WTC11 (cell line): ENCODE measurements around the gene TMEM186. TPM values are rescaled to one million over a fixed set of nuclear protein-coding genes. Genes with fewer than 3 reads are reported as not detected.

Experiments used
- ATF1 ChIP-seq: sonication (generic); formaldehyde crosslinking; IDR thresholded peaks from 2 replicates; pipeline ENCODE4 v1.8.1; 2023; ENCODE audit warnings: mild to moderate bottlenecking, moderate library complexity, missing genetic modification reagents
- CBFB ChIP-seq: sonication (generic); formaldehyde crosslinking; IDR thresholded peaks from 2 replicates; pipeline ENCODE4 v1.8.1; 2022; ENCODE audit warnings: mild to moderate bottlenecking, low read depth, missing genetic modification reagents
- ESRRA ChIP-seq: sonication (generic); formaldehyde crosslinking; IDR thresholded peaks from 2 replicates; pipeline ENCODE4 v1.8.1; 2022; ENCODE audit warnings: mild to moderate bottlenecking, missing genetic modification reagents, borderline replicate concordance
- FOXJ3 ChIP-seq: sonication (generic); formaldehyde crosslinking; IDR thresholded peaks from 2 replicates; pipeline ENCODE4 v1.9.0; 2021; ENCODE audit warnings: missing genetic modification reagents, mild to moderate bottlenecking, borderline replicate concordance
- MYBL2 ChIP-seq: sonication (generic); formaldehyde crosslinking; IDR thresholded peaks from 2 replicates; pipeline ENCODE4 v1.8.1; 2023; ENCODE audit warnings: mild to moderate bottlenecking, moderate library complexity, missing genetic modification reagents
- NR2C2 ChIP-seq: sonication (generic); formaldehyde crosslinking; IDR thresholded peaks from 2 replicates; pipeline ENCODE4 v1.8.0; 2022; ENCODE audit warnings: mild to moderate bottlenecking, missing genetic modification reagents
- SMAD4 ChIP-seq: sonication (generic); formaldehyde crosslinking; IDR thresholded peaks from 2 replicates; pipeline ENCODE4 v1.8.0; 2022; ENCODE audit warnings: mild to moderate bottlenecking, missing genetic modification reagents
- TCF7 ChIP-seq: sonication (generic); formaldehyde crosslinking; IDR thresholded peaks from 2 replicates; pipeline ENCODE4 v1.8.0; 2022; ENCODE audit warnings: mild to moderate bottlenecking, low read depth, missing genetic modification reagents, moderate library complexity
- TEAD1 ChIP-seq: sonication (generic); formaldehyde crosslinking; IDR thresholded peaks from 2 replicates; pipeline ENCODE4 v1.8.0; 2022; ENCODE audit warnings: mild to moderate bottlenecking, missing genetic modification reagents
- TP53 ChIP-seq: sonication (generic); formaldehyde crosslinking; IDR thresholded peaks from 2 replicates; pipeline ENCODE4 v1.8.1; 2023; ENCODE audit warnings: mild to moderate bottlenecking, missing genetic modification reagents
- ZNF232 ChIP-seq: sonication (generic); formaldehyde crosslinking; IDR thresholded peaks from 2 replicates; pipeline ENCODE4 v1.8.0; 2022; ENCODE audit warnings: mild to moderate bottlenecking, missing genetic modification reagents
- ZNF671 ChIP-seq: fragments of 250-450 bp; sonication (Bioruptor Pico); IDR thresholded peaks from 2 replicates; pipeline ENCODE4 v1.8.0; 2021; ENCODE audit warnings: mild to moderate bottlenecking
- total RNA-seq: library from RNA; stranded (reverse); gene quantifications from 3 replicates; pipeline ENCODE4 v1.2.3, GENCODE V29; 2021
- TF ChIP-seq, protein P1 (sequence below): sonication (generic); formaldehyde crosslinking; IDR thresholded peaks from 2 replicates; pipeline ENCODE4 v1.8.1; 2022; ENCODE audit warnings: low read depth, missing genetic modification reagents, borderline replicate concordance
- TF ChIP-seq, protein P2 (sequence below): sonication (generic); formaldehyde crosslinking; IDR thresholded peaks from 2 replicates; pipeline ENCODE4 v1.8.0; 2022; ENCODE audit warnings: mild to moderate bottlenecking, missing genetic modification reagents
- TF ChIP-seq, protein P3 (sequence below): sonication (generic); formaldehyde crosslinking; IDR thresholded peaks from 2 replicates; pipeline ENCODE4 v1.8.1; 2023; ENCODE audit warnings: mild to moderate bottlenecking, missing genetic modification reagents
- TF ChIP-seq, protein P4 (sequence below): sonication (generic); formaldehyde crosslinking; IDR thresholded peaks from 2 replicates; pipeline ENCODE4 v1.8.1; 2022; ENCODE audit warnings: mild to moderate bottlenecking, missing genetic modification reagents, moderate library complexity, borderline replicate concordance
- TF ChIP-seq, protein P5 (sequence below): fragments of 250-450 bp; sonication (Bioruptor Pico); IDR thresholded peaks from 2 replicates; pipeline ENCODE4 v1.8.0; 2021; ENCODE audit warnings: mild to moderate bottlenecking
- TF ChIP-seq, protein P6 (sequence below): sonication (generic); formaldehyde crosslinking; IDR thresholded peaks from 2 replicates; pipeline ENCODE4 v1.8.1; 2023; ENCODE audit warnings: mild to moderate bottlenecking, missing genetic modification reagents, borderline replicate concordance
- TF ChIP-seq, protein P7 (sequence below): sonication (generic); formaldehyde crosslinking; IDR thresholded peaks from 2 replicates; pipeline ENCODE4 v1.8.1; 2022; ENCODE audit warnings: missing genetic modification reagents, borderline replicate concordance
- TF ChIP-seq, protein P8 (sequence below): sonication (generic); formaldehyde crosslinking; conservative IDR thresholded peaks from 2 replicates; pipeline ENCODE4 v1.8.1; 2023; ENCODE audit warnings: mild to moderate bottlenecking, low read depth, missing genetic modification reagents, moderate library complexity
- TF ChIP-seq, protein P9 (sequence below): sonication (generic); formaldehyde crosslinking; IDR thresholded peaks from 2 replicates; pipeline ENCODE4 v1.8.1; 2023; ENCODE audit warnings: mild to moderate bottlenecking, missing genetic modification reagents, moderate library complexity

TMEM186 gene
- total RNA-seq, 1 experiment from 2014 or later = 17.8 TPM

DNA sequence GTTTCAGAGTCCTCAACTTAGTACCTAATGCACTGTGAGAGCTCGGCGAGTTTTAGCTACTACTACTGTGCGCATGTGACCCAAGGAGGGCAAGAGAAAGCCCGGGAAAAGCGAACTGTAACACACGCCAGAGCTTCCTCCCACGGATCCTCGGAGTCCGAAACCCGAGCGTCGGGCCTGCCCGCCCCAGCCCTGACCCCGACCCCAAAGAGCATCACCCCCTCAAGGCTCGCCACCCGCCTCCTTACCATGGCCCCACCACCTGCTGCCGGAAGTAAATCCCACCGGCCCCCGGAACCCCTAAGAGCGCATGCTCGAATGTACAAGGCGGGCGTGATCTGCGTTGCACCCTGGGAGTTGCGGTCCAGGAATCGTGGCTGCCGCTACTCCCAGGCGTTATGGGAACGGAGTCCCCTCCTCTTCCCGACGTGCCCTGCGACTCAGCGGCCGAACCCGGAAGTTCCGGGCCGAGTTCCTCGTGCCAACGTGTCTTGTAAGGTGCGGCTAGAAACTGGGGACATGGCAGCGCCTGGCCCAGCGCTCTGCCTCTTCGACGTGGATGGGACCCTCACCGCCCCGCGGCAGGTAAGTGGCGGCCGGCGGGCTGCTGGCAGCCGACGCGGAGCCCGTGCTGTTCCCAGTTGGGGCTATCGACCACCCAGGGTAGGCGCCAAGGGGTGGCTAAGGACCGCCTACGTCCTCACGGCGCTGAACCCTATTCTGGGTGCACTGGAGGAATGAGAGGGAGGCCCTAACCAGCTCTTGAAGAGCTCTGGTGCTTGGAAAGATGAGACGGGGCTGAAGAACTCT, at the start of gene TMEM186, which contains the start of gene PMM2 (continued):
- TF ChIP-seq ZNF671 (CRISPR knock-in tag) = no peak
- TF ChIP-seq SMAD4 (CRISPR knock-in tag) = no peak
- peak; percentile 70; the same call in 1 of the 2 replicates for TF ChIP-seq ESRRA (CRISPR knock-in tag)
- peak; percentile 92 for TF ChIP-seq MYBL2 (CRISPR knock-in tag)
- TF ChIP-seq ZNF232 (CRISPR knock-in tag) = peak; percentile 94; the same call in 1 of the 2 replicates
- TF ChIP-seq NR2C2 = peak; percentile 77
- TF ChIP-seq, protein P1, sequence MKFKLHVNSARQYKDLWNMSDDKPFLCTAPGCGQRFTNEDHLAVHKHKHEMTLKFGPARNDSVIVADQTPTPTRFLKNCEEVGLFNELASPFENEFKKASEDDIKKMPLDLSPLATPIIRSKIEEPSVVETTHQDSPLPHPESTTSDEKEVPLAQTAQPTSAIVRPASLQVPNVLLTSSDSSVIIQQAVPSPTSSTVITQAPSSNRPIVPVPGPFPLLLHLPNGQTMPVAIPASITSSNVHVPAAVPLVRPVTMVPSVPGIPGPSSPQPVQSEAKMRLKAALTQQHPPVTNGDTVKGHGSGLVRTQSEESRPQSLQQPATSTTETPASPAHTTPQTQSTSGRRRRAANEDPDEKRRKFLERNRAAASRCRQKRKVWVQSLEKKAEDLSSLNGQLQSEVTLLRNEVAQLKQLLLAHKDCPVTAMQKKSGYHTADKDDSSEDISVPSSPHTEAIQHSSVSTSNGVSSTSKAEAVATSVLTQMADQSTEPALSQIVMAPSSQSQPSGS = 0 out of 2 replicates have a peak, but pooled peaks have one; percentile 61
- TF ChIP-seq, protein P2, sequence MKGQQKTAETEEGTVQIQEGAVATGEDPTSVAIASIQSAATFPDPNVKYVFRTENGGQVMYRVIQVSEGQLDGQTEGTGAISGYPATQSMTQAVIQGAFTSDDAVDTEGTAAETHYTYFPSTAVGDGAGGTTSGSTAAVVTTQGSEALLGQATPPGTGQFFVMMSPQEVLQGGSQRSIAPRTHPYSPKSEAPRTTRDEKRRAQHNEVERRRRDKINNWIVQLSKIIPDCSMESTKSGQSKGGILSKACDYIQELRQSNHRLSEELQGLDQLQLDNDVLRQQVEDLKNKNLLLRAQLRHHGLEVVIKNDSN = peak; percentile 61; the same call in 1 of the 2 replicates
- 0 out of 2 replicates have a peak, but pooled peaks have one; percentile 49 for TF ChIP-seq FOXJ3 (CRISPR knock-in tag)
- TF ChIP-seq, protein P3, sequence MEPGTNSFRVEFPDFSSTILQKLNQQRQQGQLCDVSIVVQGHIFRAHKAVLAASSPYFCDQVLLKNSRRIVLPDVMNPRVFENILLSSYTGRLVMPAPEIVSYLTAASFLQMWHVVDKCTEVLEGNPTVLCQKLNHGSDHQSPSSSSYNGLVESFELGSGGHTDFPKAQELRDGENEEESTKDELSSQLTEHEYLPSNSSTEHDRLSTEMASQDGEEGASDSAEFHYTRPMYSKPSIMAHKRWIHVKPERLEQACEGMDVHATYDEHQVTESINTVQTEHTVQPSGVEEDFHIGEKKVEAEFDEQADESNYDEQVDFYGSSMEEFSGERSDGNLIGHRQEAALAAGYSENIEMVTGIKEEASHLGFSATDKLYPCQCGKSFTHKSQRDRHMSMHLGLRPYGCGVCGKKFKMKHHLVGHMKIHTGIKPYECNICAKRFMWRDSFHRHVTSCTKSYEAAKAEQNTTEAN (CRISPR knock-in tag) = peak; percentile 92
- TF ChIP-seq TP53 (CRISPR knock-in tag) = peak; percentile 46; the same call in 1 of the 2 replicates
- TF ChIP-seq, protein P4, sequence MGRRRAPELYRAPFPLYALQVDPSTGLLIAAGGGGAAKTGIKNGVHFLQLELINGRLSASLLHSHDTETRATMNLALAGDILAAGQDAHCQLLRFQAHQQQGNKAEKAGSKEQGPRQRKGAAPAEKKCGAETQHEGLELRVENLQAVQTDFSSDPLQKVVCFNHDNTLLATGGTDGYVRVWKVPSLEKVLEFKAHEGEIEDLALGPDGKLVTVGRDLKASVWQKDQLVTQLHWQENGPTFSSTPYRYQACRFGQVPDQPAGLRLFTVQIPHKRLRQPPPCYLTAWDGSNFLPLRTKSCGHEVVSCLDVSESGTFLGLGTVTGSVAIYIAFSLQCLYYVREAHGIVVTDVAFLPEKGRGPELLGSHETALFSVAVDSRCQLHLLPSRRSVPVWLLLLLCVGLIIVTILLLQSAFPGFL (CRISPR knock-in tag) = no peak
- peak; percentile 67; the same call in 1 of the 2 replicates for TF ChIP-seq ATF1 (CRISPR knock-in tag)
- TF ChIP-seq, protein P5, sequence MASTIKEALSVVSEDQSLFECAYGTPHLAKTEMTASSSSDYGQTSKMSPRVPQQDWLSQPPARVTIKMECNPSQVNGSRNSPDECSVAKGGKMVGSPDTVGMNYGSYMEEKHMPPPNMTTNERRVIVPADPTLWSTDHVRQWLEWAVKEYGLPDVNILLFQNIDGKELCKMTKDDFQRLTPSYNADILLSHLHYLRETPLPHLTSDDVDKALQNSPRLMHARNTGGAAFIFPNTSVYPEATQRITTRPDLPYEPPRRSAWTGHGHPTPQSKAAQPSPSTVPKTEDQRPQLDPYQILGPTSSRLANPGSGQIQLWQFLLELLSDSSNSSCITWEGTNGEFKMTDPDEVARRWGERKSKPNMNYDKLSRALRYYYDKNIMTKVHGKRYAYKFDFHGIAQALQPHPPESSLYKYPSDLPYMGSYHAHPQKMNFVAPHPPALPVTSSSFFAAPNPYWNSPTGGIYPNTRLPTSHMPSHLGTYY (CRISPR knock-in tag) = no peak
- TF ChIP-seq, protein P6, sequence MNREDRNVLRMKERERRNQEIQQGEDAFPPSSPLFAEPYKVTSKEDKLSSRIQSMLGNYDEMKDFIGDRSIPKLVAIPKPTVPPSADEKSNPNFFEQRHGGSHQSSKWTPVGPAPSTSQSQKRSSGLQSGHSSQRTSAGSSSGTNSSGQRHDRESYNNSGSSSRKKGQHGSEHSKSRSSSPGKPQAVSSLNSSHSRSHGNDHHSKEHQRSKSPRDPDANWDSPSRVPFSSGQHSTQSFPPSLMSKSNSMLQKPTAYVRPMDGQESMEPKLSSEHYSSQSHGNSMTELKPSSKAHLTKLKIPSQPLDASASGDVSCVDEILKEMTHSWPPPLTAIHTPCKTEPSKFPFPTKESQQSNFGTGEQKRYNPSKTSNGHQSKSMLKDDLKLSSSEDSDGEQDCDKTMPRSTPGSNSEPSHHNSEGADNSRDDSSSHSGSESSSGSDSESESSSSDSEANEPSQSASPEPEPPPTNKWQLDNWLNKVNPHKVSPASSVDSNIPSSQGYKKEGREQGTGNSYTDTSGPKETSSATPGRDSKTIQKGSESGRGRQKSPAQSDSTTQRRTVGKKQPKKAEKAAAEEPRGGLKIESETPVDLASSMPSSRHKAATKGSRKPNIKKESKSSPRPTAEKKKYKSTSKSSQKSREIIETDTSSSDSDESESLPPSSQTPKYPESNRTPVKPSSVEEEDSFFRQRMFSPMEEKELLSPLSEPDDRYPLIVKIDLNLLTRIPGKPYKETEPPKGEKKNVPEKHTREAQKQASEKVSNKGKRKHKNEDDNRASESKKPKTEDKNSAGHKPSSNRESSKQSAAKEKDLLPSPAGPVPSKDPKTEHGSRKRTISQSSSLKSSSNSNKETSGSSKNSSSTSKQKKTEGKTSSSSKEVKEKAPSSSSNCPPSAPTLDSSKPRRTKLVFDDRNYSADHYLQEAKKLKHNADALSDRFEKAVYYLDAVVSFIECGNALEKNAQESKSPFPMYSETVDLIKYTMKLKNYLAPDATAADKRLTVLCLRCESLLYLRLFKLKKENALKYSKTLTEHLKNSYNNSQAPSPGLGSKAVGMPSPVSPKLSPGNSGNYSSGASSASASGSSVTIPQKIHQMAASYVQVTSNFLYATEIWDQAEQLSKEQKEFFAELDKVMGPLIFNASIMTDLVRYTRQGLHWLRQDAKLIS (CRISPR knock-in tag) = no peak
- TF ChIP-seq, protein P7, sequence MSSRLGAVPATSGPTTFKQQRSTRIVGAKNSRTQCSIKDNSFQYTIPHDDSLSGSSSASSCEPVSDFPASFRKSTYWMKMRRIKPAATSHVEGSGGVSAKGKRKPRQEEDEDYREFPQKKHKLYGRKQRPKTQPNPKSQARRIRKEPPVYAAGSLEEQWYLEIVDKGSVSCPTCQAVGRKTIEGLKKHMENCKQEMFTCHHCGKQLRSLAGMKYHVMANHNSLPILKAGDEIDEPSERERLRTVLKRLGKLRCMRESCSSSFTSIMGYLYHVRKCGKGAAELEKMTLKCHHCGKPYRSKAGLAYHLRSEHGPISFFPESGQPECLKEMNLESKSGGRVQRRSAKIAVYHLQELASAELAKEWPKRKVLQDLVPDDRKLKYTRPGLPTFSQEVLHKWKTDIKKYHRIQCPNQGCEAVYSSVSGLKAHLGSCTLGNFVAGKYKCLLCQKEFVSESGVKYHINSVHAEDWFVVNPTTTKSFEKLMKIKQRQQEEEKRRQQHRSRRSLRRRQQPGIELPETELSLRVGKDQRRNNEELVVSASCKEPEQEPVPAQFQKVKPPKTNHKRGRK (CRISPR knock-in tag) = no peak
- peak; percentile 72; the same call in 1 of the 2 replicates for TF ChIP-seq TCF7 (CRISPR knock-in tag)
- TF ChIP-seq, protein P8, sequence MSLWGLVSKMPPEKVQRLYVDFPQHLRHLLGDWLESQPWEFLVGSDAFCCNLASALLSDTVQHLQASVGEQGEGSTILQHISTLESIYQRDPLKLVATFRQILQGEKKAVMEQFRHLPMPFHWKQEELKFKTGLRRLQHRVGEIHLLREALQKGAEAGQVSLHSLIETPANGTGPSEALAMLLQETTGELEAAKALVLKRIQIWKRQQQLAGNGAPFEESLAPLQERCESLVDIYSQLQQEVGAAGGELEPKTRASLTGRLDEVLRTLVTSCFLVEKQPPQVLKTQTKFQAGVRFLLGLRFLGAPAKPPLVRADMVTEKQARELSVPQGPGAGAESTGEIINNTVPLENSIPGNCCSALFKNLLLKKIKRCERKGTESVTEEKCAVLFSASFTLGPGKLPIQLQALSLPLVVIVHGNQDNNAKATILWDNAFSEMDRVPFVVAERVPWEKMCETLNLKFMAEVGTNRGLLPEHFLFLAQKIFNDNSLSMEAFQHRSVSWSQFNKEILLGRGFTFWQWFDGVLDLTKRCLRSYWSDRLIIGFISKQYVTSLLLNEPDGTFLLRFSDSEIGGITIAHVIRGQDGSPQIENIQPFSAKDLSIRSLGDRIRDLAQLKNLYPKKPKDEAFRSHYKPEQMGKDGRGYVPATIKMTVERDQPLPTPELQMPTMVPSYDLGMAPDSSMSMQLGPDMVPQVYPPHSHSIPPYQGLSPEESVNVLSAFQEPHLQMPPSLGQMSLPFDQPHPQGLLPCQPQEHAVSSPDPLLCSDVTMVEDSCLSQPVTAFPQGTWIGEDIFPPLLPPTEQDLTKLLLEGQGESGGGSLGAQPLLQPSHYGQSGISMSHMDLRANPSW (CRISPR knock-in tag) = no peak
- TF ChIP-seq, protein P9, sequence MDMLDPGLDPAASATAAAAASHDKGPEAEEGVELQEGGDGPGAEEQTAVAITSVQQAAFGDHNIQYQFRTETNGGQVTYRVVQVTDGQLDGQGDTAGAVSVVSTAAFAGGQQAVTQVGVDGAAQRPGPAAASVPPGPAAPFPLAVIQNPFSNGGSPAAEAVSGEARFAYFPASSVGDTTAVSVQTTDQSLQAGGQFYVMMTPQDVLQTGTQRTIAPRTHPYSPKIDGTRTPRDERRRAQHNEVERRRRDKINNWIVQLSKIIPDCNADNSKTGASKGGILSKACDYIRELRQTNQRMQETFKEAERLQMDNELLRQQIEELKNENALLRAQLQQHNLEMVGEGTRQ (CRISPR knock-in tag) = peak; percentile 73
- peak; percentile 74; the same call in 1 of the 2 replicates for TF ChIP-seq TEAD1
- TF ChIP-seq CBFB (CRISPR knock-in tag) = no peak
